Stimulated activated CD8-positive, alpha-beta memory T cell treated with anti-CD3 and anti-CD28 coated beads, Interleukin-7, amount 100 ng/mL, for 24 hours (primary cell): Measurements from ENCODE around the gene DIP2B.

Source experiments
- DNase-seq: peaks from one replicate; pipeline ENCODE4 v3.0.0-alpha.2; 2020; ENCODE audit warnings: low read depth

Gene DIP2B

DNA sequence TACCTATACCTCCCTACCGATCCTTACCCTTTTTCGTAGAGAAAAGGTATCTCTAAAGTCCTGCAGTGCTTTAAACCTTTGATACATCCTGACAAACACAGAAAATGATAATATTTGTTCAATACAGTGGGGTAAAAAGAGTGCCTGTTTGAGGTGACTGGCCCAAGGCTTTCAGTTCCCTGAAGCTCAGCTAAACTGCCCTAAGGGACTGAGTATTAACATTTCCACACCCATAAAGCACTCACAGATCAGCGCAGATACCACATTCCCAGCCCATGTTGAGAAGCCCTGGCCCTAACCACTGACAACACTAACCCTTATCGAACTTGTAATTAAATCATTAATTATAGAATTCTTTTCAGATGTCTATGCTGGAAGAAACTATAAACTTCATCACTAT is 108.7 kb downstream of the DIP2B start:
- no peak for DNase-seq

DNA sequence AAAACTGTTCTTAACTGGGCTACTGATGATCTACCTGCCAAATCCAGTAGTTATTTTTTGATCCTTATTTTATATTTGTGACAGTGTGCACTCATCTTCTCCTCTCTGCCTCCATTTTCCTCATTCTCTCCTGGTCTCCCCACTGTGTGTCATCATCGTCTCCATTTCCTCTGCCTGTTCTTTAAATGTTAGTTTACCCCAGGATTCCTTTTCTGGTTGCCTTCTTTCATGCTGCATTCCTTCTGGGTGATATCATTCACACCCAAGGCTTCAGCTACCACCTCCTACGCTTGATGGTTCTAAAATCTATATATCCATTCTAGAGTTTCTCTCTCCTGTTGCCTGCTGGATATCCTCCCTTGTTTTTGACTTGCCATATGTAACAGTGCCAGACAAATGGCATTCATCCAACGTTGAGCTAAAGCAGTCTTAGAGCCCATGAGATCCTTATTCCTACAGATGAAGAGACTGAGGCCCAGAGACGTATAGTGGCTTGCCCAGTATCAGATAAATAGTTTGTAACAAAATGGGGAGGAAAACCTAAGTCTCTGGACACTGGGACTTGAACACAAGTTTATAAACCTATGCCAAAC is 109.5 kb downstream of the DIP2B start:
- no peak for DNase-seq

DNA sequence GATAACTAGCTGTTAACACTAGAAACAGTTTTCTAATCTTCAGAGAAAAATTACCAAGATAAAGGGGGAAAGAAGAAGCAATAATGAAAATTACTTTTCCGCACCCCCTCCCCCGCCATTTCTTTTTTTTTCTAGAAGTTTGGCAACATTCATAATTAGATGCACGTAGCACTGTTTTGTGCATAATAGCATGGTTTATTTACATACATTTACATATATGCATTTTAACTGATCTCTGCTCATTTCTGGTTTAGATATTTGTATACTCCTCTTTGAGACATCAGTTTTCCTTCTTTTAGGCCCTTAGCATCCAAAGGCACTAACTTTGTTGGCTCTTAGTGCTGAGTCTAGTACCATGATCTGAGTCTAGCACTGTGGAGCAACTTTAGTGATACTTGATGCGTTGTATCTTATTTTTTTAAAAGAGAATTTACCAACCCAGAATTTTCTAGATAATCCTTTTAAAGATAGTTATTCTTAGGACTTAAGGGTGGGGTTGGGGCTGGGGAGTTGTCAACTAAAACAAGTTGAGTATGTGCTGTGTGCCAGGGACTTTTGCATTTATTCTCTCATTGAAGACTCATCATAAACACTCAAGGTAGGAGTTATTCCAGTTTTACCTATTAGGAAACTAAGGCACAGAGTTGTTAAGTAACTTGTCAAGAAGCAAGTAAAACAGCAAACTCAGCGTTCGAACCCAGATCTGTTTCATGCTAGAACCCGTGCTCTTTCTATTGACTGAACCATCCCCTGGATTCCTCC is 110.5 kb downstream of the DIP2B start:
- no peak for DNase-seq

DNA sequence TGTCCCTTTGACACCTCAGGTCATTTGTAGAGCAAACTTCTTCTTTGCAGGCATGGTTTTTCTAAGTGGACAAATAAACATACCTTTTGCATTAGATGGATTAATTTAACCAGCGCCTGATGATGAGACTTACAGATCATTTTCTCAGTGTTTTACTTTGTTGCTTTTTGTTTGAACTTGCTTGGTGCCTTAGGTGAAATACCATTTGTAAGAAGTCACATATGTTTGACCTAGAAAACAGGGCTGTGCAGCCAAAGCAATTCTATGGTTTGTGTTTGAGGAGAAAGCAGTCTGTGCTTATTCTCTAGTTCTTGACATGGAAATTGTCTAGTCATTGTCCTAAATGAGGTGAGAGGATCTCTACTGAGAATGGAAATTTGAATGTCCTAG is 111.1 kb downstream of the DIP2B start:
- DNase-seq: no peak

DNA sequence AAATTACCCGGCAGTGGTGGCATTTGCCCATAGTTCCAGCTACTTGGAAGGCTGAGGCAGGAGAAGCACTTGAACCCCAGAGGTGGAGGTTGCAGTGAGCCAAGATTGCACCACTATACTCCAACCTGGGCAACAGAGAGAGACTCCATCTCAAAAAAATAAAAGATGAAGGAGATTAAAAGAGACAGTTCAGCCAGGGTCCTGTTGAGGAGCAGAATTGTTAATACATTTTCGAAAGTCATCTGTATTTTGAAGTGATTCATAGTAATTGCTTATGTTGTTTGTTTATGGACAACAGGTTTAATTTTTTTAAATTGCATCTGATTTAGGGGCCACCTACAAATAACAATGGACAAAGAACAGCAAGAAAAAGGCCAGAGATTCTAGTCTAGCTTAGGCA is 112.9 kb downstream of the DIP2B start:
- DNase-seq: no peak

DNA sequence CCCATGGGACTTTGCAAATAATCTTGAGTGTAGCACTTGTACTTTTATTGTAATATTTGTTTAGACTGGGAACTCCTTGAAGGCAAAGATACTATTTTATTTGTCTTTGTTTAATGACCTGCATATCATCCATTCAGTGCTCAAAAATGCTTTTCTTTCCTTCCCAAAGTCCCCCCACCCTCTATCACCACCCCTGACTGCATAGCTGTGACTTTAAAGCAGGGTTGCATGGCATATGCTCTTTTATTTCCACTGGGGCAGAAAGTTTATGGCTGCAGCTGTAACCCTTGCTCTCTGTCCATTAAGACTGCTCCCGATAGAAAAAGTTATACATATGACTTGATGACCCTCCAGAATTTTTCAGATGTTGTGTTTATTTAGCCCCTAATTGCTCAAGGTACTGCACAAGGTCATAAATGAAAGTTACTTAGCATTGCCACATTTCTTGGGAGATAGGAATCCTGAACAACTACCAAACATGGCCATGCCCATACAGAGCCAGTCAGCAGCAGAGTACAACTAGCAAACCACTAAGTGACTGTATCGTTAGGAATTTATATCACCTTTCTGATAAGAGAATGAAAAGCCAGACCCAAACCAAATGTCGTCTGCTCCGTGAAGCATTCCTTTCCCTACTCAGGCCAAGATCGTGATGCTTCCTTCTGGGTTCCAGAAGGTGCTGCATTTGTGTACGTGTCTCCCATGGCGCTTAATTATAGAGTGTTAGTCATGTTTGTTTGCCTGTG is 114.3 kb downstream of the DIP2B start:
- no peak for DNase-seq

DNA sequence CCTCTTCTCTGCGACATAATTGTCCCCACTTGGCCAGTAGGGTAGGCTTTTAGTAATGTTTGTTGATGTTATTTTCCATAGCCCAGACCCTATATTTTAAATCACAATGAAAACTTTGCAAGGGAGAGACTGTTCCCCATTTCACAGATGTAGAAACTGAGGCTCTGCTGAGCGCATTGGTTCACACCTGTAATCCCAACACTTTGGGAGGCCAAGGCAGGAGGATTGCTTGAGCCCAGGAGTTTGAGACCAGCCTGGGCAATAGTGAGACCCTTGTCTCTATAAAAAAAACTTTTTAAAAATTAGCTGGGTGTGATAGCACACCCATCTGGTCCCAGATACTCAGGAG is 114.8 kb downstream of the DIP2B start:
- DNase-seq: no peak

DNA sequence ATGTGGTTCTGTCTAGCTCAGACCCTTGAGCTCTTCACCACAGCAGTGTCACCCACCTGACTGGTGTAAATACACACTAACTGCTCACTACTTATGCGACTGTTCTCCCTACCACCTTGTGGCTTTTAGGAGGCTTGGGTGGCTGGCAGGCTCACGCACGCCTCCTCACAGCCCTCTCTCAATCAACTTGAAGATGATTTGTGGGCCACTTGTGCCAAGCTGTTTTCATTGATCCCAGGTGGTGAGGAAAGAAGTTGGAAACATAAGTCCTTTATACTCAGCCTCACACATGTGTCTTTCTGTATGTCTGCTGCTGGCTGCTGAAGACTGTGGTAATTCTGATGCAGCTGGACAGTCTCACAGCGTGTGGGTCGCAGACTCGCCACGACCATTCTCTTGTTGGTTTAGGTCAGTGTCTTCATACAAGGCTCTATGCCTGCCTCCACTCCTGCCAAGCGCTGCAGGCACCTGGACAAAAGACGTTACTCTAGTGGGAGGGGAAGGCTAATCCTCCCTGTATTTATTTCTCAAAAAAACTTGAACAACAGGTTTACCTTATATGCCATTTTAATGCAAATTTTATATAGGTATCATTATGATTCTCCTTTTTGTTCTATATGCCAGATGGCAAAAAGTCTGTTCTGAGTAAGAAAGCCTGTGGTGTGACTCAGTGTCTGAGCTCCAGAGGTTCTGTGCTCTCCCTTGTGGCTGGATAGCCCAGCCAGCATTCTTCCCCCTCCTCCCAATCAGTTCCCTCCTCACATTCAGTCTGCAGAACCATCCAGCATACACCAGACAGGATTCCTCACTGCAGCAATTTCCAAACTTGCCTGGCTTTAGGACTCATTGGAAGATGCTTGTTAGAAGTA is 115.6 kb downstream of the DIP2B start:
- no peak for DNase-seq

DNA sequence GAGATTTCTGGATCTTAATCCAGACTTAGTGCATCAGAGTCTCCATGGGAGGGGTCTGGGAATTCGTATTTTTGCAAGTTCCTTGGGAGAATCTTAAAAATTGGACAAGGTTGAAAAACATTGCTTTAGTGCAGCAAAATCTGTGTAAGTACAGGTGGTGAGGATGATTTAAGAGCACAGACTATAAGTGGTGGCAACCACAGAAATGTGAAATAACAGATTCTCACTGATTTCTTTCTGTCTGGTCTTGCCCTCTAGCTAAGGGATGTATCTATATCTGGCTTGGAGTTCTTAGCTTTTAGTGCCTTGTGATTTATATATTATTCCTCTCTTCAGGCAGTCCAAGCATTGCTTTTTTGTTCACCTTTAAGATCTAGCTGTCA is 116.2 kb downstream of the DIP2B start:
- DNase-seq: no peak

DNA sequence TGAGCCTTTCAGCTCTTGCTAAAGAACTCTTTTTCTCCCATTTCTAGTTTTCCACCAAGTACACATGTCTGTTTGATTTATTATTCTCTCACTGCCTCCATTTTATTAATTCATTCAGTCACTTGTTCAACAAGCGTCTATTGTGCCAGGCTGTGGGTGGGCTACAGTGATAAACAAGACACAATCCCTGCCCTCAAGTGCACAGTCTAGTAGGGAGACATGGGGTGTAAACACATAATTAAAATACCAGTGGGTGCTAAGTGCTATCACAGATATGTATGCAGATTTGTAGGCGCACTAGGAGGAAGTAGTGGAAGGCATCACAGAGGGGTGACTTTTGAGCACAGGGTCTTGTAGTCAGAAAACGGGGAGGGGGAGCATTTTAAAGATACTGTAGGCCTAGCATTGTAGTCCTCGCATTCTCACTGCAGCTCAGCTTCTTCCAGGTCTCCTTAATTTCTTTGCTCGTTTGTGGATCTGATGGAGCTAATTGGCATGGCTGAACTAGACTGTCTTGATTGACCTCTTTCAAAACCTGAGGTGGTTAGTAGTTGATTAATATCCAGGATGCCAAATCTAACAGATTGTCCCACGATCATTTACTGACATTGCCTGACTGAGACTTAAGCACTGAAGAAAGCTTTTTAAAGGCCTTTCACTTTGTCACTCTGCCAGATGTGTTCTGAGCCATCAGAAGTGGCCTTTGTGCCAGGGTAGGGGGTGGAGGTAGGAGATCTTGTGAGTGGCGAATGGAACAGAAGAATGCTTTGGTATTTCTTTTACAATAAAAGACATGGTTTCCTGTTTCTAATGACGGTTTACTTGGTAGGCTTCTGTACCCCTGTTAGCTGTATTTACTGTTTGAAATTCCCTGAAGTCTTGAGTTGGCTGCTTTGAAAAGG is 116.9 kb downstream of the DIP2B start:
- no peak for DNase-seq

DNA sequence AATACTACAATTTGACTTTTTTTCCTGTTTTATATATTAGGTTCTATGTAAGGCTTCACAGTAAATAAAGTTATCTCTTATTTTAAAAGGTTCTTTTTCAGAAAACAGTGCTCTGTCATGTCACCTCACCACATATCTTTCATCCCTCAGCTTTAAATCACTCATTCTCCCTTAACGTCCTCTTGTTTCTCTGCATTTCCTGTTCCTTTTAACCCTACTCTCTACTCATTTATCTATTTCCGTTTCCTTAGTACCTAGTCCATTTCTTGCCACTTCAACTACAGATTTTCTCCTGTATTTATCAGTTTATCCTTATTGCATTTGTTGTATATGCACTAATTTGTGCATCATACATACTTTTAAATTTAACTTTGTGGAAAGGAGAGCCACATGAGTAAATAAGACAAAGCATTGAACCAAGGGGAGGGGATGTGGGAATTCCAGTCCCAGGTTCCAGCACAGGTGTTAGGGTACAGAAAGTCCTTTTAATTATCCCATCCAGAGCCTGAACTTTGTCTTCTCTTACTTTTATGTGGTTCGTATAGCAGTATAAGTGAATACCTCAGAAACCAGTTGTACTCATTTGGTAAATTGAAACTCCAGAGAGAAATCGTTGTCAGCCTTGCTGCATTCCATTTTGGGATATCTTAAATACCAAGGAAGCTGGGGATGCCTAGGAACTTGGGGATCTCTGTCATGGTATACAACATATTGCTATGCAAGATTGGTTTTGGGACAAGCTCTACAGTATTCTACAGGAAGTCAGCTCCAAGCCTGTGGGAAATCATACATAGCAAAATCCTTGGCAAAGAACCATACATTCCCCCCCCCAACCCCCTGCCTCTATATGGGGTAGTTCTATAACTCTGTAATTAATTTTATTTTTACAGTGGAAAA is 120.5 kb downstream of the DIP2B start:
- no peak for DNase-seq

DNA sequence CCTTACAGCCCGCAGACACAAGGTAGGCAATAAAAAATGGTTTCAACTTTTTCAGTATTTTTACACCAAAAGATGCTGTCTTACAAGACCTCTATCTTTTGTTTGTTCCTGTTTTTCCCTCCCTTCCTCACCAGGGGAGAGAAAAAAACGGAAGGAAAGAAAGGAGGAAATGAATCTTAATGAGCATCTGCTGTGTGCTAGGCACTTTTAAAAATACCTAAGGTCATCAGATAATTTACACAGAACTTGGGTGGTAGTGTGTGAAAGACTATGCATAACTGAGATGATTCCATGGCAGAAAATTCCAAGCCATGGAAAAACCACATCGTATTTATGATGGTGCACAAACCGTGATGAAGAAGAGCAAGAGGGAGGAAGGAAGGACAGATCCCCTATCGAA is 121.2 kb downstream of the DIP2B start:
- DNase-seq: no peak

DNA sequence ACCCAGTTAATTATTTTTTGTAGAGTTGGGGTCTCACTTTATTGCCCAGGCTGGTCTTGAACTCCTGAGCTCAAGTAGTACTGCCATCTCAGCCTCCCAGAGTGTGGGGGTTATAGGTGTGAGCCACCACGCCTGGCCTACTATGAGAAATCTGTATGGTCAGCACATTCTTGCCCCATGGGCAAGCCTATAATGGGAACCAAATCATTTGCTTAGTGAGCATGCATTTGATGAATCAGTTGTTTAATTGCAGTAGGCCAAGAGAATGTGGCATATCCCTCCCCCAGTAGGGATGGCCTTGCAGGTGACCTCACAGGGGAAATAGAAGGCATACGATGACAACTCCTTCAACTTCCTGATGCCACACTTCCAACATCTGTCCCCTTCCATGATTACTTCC is 122.7 kb downstream of the DIP2B start:
- no peak for DNase-seq

DNA sequence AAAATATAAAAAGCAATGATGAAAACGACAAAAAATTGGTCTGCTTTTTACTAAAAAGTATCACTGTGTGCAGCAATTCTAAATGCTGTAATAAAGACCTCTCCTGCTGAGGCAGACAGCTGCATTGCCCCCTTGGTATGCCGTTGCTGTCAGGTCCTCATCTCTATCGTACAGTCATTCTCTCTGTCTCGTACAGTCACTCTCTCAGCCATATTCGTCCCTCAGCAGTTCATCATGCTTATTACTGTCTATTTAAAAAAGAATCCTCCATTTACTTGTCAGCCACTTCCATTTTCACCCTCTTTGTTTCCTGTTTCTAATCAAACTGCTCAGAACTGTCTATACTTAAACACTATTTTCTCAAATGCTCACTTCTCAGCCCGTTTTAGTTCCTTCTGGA is 123.6 kb downstream of the DIP2B start:
- no peak for DNase-seq

DNA sequence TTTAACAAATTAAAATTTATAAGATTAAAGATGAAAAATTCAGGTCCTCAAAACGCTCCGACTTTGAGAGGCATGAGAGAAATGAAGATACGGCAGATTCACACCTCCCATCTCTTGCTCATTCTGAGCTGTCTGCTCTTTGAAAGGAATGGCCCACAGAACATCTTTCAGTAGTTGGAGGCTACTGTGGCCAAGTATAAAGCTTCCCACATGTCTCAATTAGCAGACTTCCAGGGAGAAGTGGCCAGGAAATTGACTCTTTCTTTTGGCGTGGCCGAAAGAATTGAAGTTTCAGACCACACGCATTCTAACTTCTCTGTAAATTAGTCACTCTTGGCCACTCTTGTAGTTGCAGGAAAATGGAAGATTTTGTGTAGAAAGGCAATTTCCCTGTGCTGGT is 129.2 kb downstream of the DIP2B start:
- no peak for DNase-seq

DNA sequence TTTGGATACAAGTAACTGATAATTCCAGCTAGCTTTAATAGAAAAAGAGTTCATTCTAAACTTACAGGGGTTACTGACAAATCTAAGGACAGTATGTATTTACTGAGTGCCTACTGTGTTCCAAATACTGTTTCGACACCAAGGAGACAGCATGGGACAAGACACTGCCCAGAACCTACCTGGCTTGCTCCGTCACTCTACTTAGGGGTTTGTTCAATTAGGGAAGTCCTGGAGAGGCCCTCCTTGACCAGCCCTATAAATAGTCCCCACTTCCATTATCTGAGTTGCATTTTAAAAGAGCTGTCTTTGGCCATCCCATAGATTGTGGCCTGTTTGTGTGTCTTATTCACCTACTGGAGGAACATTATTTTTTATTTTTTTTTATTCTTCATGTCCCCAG is 129.6 kb downstream of the DIP2B start:
- DNase-seq: no peak

DNA sequence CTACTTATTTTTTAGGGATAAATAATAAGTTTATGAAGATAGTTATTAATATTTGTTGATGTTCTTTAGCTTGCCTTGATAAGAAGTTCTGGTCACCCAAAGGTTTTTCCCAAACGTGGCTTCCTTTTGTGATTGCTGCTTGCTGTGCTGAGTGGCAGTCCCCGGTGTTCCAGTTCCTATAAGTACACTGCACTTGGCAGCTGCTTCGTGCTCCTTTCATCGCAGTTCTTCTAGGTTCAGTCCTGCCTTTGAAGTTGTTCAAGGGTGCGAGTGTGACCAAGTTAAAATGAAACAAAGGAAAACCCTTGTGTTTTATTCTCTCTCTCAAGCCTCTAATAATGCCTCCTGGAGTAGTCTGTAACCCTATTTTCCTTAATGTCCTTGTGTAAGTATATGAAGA is 130.6 kb downstream of the DIP2B start:
- DNase-seq: no peak

DNA sequence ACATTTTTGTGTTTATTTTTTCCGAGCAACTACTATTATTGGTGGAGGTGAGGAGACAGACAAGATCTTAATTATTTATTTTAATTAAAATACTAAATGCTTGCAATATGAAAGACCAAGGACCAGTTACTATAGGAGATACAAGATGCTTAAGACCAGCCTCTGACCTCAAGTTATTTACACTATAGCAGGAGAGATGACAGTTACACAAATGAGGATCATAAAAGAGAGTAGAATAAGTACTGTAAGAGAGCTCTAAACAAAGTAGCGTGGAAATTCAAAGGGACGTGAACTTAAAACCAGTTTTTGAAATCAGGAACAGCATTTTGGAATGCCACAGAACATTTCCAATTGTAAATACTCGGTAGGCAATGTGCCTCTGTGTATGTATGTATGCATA is 131.1 kb downstream of the DIP2B start:
- DNase-seq: no peak

DNA sequence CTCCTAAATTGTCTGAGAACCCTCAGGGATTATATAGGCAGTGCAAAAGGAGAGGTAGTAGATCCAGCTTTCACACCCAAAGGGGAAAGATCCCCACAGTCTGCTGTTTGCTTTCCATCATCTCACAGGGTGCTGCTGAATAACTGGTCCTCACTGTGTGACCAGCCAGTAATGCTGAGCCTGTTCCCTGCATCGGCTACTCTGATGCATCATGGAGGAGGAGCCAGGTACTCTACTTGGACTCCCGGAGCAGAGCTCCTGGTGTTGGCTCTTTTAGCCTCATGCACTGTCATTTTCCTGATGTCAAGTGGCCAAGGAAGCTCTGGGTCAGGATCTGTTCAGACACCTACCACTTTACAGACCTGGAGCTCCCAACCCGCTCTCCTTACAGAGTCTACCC is 131.7 kb downstream of the DIP2B start:
- DNase-seq: no peak

DNA sequence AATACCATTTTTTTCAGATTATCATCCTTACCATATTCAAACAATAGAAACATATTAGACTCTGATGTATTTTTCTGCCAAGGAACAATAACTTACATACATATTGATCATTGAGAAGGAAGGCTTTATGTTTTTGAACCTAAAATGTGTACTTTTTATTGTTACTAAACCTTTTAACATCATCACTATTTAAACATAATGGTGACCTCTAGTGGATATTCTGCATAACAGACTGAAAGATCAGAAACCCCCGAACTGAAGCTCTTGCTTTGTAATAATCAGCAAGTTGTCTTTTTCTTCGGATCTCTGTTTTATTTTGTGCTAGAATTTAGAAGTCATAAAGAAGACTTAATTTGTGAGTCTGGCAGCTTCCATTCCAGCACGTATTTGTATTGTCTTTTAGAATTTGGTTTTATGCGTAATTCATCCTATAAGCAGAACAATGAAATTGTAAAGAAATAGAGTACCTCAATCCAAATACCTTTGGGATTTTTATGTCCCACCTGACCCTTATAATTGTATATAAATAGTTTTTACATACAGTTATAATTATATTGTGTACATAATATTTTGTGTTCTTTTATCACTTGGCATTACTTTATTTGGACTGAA is 133.2 kb downstream of the DIP2B start:
- no peak for DNase-seq
